GM19372 (cell line): Measurements from ENCODE around the gene C1orf198.
"Not testable (repeated sequence)": the region's sequence is repeated elsewhere in the genome, so short reads cannot be mapped to it uniquely, and the experiment has no call there.

ENCODE experiments used
- ATAC-seq: cut with Tn5 transposase; IDR thresholded peaks from one replicate; pipeline ENCODE4 v1.9.1; 2021; ENCODE audit warnings: mild to moderate bottlenecking, low read depth, moderate library complexity; ENCODE audit not compliant: unreplicated experiment

C1orf198 gene

DNA sequence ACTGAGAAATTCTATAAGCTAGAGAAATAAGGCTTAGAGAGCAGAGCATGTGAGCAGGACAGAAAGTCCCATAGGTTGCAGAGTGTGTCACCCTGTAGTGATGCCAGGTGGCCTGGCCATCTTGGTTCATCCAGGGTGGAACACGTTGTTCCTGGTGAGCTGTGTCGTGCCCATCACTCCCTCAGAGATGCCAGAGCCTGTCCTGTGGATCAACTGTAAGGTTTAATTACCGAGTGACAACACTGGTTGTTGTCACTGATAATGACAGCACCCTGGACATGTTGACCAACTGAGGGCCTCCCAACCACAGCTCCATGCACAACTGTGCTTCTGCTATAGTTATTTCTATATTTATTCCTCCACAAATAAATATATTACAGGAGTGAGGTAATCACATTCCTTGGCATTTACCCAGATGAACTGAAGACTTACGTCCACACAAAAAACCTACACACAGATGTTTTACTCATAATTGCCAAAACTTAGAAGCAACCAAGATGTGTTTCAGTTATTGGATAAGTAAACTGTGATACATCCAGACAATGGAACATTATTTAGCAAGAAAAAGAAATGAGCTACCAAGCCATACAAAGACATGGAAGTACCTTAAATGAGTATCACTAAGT lies 6.2 kb downstream of the C1orf198 start:
- no peak for ATAC-seq

DNA sequence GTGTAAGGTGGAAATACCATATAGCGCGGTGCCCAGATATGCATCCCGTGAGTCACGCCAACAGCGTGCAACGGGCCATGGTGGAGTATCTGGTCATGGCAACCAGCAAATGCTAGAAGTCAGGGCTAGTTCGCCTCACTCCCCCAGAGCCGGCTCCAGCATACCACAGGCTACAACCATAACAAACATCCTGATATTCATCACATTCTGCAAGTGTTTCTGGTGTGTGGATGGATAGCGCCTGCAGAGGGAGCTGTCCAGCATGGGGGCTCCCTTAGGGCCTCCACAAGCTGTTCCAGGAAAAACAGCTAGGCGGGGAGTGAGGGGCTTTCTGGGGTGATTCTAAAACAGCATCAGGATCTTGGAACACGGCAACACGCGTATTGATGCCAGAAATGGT lies 6.8 kb downstream of the C1orf198 start:
- ATAC-seq = no peak

GRCh38 chr1:230860617-230861384 lies 7.5 kb downstream of the C1orf198 start:
- no peak for ATAC-seq

DNA sequence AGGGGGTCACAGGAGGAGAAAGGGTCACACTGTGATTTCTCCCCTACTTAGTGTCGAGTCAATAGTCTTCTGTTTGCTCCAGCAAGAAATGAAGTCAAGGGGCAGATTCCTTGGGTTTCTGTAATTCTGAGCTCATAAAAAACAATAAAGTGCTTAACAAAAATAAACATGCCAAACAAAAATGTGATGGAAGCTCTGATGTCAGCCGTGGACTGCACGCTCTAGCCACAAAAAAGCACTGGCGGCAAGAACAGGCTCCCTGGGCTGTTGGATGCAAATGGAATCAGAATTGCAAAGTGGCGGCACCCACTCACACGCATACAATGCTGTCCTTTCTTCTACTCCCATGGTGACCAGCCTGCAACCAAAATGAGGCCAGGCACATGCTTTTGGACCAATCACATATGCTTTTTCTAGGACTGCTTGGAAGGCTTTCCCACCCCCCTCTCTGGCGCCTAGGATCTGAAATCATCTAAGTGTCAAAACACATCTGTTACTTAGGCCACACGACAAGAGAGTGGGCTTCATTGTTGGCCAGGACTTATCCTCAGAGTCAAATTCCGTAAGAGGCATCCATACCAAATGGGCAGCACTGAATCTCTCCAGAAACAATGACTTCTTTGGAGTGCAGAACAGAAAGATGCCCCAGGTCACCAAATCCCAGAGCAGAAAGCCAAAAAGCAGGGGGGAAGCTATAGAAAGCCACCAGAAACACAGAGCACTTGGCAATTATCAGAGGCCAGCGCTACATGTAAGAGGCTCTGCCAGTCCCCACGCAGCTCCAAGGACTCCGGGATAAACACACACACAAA lies 9.2 kb downstream of the C1orf198 start:
- ATAC-seq = no peak

DNA sequence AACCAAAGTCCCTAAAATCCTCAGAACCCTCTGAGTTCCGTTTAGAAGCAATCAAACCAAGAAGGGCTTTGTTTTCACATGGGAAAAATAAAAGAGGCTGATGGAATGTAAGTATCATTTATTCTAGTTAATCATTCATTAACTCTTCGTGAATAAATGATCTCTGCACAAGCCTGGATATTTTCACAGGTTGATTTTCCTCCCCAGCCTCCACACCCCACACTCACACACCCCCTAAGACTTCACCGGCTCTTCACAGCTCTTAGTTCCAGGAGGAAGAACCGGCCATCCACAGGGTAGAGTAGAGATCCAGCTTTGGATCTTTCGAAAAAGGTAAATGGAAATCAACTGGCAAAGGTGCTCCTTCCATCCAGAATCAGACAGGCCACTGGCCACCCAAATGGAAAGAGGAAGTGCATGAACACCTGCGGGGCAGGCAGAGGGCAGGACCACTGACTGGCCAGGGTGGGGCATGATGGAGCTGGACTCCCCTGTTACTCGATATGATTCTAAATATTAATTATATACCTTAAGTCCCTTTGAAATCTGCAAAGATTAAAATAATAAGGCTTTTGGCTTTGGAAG lies 10.0 kb downstream of the C1orf198 start:
- ATAC-seq = no peak

DNA sequence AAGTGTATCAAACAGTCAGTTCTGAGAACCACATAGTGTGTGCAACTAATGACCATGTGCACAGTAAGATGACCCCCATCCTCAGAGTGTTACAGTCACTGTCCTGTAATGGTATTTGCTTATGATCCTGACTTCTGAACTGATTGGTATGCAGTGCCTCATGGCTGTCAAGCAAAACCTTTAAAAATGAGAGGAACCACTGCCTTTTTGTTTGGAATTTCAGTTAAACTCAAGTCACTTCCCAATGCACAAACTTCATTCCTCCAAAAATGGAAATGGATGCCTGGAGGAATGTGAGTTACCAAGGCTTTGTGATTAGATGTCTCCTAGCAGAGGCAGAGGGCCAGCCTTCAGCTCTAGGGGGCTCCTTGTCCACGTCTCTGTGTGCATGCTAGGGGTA lies 10.5 kb downstream of the C1orf198 start:
- no peak for ATAC-seq

- no peak for ATAC-seq
These were observed 11.2 kb downstream of the C1orf198 start for GRCh38 chr1:230857077-230857476.

- ATAC-seq = no peak
These were observed 12.4 kb downstream of the C1orf198 start for GRCh38 chr1:230855886-230856285.

GRCh38 chr1:230854423-230854822 lies 13.9 kb downstream of the C1orf198 start:
- no peak for ATAC-seq

DNA sequence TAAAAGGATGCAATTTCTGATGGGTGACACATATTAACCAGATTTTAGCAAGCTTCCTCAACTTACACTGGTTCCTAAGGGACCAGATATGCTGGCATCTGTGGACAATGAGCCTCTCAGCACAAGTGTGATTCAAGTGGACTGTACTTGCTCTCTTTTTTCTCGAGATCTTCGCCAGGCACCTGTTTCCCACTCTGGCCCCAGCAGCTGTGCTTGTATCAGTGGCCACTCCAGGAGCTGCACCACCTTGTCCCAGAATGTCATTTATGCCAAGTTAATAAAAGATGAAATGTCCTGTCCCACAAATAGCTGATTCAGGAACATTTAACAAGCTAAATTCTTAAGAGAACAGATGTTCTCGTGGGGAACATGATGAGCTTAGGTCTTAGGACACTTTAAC lies 14.6 kb downstream of the C1orf198 start:
- ATAC-seq = no peak

GRCh38 chr1:230852959-230853358 lies 15.4 kb downstream of the C1orf198 start:
- ATAC-seq = no peak

GRCh38 chr1:230851291-230851691 lies 17.0 kb downstream of the C1orf198 start:
- ATAC-seq = no peak

DNA sequence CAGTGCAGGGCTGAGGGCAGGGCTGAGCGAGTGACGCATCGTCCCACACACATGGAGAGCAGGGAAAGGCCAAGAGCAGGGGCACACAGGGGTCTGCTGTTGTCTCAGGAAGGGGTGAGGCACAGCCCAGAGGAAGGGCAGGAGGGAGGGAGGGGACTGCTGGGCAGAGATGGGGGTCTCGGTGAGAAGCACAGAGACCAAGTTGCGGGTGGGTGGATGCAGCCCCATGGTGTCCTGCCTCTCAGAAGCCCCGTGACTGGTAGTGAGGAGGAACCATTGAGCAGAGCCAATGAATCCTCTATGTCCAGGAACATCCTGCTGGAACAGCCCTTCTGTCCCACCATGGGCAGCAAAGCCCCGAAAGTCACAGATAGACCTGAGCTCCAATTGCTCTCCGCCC lies 17.8 kb downstream of the C1orf198 start:
- ATAC-seq = no peak

DNA sequence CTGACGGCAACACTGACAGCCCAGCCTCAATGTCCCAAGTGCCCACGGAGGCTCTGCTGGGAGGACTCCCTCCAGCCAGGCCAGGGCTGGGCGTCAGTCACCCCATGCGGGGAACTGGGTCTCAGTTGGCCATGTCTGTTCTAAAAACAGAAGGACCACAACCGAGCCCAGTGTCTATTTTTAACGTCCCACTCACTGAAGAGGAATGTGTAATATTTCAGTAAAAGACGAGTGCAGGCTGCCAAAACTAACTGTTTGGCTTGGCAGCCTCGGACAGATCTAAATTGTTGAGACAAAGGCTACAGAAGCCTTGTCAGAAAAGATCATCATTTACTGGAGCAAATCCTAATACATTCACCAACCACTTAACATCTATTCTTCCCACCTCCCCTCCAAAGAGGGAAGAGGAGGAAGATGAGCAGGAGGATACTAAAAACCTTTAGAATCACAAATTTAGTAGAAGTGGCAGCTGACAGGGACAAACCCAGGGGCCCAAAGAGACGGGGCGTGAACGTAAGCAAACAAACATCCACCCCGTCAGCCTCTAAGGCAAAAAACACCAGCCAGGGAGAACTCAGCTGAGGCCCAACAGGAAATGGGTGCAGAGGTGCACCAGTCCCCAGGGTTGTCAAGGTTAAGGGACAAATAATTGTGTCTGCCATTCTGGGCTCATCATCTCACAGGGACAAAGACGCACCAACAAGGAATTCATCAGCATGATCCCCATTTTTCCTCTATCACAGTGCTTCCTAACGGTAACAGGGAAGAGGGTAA lies 18.7 kb downstream of the C1orf198 start:
- ATAC-seq = no peak

DNA sequence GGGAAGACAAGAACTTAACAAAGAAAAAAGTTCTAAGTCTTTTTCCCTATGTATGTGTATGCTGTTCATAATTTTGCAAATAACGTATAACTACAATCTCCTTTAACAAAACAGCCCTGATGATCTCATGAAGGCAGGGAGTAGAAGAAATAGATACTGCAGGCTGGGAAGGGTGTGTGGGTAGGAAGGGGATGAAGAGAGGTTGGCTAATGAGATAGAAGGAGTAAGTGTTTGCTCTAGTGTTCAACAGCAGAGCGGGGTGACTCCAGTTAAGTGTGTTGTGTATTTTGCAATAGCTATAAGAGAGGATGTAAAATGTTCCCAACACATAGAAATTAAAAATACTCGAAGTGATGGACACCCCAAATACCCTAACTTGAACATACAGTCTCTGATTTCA lies 20.1 kb downstream of the C1orf198 start:
- ATAC-seq = no peak

GRCh38 chr1:230845184-230845583 lies 23.1 kb downstream of the C1orf198 start:
- not testable (repeated sequence) for ATAC-seq

DNA sequence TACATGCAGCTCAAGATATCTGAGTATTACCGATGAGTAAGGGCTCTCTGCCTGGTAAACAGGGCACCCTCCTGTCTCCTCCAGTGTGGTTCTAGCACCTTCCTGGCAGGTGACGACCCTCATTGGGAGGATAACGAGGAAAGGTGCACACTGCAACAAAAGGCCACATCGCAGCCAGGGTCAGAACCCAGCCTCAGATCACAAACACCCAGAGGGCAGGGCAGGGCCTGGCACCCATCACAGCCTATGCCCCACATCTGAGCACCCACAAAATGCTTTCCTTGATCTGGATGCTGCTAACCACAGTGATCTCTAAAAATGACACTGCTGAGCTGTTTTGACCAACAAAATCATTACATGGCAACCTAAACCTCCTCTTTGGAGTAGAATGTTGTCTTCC lies 23.8 kb downstream of the C1orf198 start:
- no peak for ATAC-seq

GRCh38 chr1:230843503-230844309 lies 24.6 kb downstream of the C1orf198 start:
- ATAC-seq = no peak

- ATAC-seq = no peak
These were observed 25.5 kb downstream of the C1orf198 start for GRCh38 chr1:230842801-230843200.
